ENCODE results near the gene CAMKMT.

Gene CAMKMT

DNA sequence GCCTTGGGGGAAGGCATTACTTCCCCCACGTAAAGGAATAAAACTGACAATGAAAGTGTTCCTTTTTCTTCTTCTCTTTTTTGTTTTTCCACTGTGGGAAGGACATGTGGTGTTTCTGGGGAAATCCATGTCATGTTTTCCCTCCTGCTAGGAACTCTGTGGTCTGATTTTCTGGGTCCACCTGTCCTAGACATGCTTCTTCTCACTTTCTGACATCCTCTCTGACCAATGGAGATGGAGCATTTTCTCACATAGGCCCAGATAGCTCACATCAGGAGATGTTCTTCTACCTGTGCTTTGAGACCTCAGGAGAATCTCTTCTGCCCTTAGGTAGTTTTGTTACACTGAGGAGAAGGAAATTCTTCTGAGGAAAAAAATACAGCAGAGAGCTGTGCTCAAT is 327.8 kb downstream of the CAMKMT start:
- no peak for DNase-seq (ENCODE audit: low read depth in 2 of 2)

DNA sequence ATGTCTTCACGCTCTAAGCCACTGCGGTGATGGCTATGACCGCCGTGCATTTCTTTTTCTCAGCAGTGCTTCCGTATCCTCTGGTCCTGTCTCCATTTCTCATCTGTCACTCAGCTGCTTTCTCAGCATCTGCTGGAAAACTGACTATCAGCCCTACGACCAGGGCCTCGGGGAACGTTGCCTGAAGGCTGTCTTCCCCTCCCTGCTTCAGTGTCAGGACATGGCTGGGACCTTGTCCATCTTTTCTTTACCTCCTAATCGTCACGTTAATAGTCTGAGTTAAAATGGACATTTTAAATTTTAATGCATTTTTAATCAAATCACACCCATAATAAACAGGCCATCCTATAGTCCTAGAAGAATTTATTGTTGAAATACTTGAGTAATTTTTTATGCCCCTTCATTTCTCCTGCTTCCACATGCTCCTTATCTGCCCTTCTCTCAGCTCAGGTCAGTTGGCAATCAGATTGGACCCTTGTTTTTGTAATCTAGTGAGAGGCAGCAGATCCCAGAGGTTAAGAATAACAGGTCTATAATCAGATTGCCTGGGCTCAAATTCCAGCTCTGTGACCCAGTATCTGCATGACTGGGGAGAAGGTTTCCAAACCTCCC is 329.5 kb downstream of the CAMKMT start:
- no peak for DNase-seq (ENCODE audit: low read depth in 2 of 2)

DNA sequence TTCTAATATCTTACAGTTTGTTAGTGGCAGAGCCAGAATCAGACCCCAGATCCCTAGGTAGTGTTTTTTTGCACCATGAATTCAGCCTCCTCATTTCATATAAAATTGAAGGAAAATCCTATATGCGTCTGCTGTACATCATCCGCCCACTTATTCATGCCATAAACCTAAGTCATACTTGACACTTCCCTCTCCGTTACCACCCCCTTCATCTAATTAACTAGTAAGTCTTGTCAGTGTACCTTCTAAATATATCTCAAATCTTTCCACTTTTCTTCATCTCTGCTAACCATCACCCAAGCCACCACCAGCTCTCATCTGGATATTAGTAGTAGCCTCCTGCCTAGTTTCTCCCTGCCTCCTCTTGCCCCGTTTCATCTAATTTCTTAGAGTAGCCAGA is 331.1 kb downstream of the CAMKMT start:
- peak in 1 of 2 experiments; percentile 3 for DNase-seq (ENCODE audit: low read depth in 2 of 2)

DNA sequence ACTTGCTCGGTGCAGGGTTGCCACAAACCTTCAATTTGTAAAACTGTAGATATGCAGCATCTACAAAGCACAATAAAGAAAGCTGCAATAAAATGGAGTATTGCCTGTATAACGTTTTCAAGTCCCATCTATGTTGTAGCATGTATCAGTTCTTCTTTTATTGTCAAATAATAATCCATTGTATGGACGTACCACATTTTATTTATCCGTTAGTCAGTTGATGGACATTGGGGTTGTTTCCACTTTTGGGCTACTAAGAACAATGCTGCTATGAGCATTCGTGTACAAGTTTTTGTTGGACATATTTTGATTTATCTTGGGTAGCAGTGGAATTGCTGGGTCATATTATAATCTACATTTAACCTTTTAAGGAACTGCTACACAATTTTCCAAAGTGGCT is 339.1 kb downstream of the CAMKMT start:
- no peak for DNase-seq (ENCODE audit: low read depth in 2 of 2)

DNA sequence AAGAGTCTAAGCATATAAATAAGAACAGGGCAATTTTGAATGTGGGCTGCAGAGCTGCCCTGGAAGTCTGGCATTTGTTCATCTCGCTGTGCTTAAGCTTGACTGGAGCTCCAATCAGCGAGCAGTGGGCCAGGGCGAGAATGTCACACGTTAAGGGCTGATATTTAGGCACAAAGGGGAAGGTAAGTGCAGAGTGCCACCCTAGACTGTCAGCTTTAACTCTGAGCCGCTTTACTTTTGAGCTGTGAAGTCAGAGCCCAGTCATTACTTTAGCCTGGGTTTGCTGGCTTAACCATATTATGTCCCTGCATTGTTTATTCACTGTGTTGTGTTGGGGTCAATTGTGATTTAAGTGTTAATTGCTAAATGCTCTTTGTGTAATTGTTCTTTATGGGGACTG is 343.6 kb downstream of the CAMKMT start:
- DNase-seq (ENCODE audit: low read depth in 2 of 2): no peak

- no peak for DNase-seq (ENCODE audit: low read depth in 2 of 2)
These were observed 344.2 kb downstream of the CAMKMT start for GRCh38 chr2:44705876-44706480.

DNA sequence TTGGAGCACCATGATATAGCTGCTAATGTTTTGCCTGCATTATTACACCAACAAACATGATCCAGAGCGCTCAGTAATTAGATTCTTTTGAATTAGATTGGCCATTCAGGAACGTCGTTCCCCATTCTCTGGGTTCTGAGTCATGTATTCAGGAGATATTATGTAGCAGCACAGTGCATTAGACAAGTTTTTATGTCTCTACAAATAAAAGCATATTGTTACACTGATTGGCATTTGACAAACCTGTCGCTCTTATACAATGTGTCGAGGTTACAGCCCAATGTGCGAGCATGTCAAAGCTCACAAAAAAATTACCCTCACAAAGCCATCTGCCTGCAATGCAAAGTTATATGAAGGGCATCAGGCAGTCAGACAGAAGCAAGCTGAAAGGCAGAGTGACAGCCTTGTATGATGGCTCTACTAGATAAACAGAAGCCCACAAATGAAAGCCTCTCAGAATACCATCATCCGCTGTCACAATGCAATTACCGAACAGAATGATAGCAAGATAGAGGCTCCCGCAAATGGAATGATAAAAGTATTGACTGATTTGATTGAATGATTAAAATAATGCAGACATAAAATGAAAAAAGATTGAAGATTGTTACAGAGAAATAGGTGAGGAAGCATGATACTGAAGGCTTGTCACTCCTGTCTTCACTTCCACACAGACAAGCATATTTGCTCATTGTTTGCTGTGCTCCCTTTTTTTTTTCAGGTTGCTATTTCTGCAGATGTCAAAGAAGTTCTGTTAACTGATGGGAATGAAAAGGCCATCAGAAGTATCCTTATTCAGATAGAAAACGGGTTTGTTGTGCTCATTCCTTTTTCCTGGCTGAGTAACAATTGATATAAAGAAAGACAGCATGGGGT is 345.2 kb downstream of the CAMKMT start:
- no peak for DNase-seq (ENCODE audit: low read depth in 2 of 2)

DNA sequence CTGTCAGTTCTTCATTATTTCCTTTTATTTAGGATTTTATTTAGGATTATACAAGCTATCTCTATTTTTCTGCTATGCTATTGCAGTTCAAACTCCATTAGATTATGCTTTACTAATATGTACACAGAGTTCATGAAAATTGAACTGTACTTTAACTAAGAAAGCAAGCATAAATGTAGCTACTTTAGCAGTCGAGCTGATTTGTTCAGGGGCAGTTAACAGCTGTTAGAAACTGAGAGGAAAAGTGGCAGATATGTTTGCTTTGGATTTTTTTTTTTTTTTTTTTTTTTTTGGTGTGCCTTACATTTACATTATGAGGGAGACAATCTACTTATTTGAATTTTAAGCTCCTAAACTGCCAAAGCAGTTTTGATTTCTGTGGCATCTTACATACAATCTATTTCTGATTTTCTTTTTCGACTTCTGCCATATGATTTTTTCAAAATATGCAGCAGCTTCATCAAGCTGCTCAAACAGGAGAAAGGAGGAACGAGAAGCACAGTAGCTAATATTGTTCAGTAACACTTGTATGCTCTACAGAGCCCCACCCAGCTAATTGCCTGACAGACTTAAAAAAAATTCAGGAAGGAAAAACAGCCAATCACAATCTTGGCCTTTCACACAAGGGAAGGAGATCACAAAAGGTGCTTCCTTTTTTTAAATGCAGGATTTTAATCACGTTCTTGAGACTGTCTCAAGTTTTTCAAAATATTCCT is 346.4 kb downstream of the CAMKMT start:
- no peak for DNase-seq (ENCODE audit: low read depth in 2 of 2)

DNA sequence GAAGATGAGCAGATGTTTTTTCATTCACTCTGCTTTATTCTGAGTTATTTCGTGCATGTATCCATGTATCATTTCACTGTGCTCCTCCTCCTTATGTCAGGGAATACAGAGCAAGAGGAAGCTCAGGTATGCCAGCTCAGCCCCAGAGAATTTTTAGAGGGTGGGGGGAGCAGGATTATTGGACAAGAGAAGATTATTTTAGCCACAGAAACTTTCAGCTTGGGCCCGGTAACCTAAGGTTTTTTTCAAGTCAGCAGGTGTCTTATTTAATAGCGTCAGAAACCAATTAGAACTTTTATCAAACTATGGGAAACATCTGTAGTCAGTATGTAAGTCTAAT is 346.9 kb downstream of the CAMKMT start:
- DNase-seq (ENCODE audit: low read depth in 2 of 2): no peak

GRCh38 chr2:44713170-44713569 is 351.4 kb downstream of the CAMKMT start:
- no peak for DNase-seq (ENCODE audit: low read depth in 2 of 2)

- DNase-seq (ENCODE audit: low read depth in 2 of 2): peak in 1 of 2 experiments; percentile 3
These were observed 353.9 kb downstream of the CAMKMT start for GRCh38 chr2:44715671-44716081.

DNA sequence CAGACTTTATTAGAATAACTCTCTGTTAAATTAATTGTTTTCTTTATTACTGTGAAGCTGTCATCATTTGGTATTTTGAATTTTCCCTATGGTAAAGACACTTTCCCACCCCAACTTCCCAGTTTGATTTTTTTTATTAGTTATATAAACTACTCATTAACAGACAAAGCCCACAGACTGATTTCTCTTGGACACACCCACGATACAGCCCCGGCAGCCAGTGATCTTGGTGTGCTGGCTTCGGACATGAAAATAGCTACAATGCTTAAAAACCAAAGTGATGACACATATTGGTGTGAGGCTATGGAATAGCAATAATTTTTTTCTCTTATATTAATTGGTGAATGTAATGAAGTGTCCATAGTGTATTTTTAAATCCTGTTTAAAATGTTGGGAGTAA is 354.4 kb downstream of the CAMKMT start:
- DNase-seq (ENCODE audit: low read depth in 2 of 2): no peak

GRCh38 chr2:44718431-44718830 is 356.7 kb downstream of the CAMKMT start:
- no peak for DNase-seq (ENCODE audit: low read depth in 2 of 2)

DNA sequence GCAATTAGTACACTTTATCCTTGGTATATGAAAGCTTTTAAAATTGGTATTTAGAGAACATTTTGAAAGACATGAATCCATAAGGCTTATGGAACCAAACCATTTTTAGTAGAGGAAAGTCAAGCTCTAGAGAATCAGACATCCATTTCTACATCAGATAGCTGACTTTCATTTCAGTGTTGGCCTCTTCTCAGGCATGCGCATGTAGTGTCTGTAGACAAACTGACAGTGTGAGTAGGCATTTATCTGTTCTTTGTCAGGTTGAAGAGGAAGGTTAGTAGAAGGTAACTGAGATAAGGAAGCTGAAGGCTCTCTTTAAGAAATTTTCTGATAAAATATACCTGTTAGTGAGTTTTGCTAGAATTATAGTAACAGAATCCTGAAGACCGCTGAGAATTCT is 357.8 kb downstream of the CAMKMT start:
- no peak for DNase-seq (ENCODE audit: low read depth in 2 of 2)

GRCh38 chr2:44722026-44722625 is 360.4 kb downstream of the CAMKMT start:
- DNase-seq (ENCODE audit: low read depth in 2 of 2): peak in 1 of 2 experiments; percentile 1

DNA sequence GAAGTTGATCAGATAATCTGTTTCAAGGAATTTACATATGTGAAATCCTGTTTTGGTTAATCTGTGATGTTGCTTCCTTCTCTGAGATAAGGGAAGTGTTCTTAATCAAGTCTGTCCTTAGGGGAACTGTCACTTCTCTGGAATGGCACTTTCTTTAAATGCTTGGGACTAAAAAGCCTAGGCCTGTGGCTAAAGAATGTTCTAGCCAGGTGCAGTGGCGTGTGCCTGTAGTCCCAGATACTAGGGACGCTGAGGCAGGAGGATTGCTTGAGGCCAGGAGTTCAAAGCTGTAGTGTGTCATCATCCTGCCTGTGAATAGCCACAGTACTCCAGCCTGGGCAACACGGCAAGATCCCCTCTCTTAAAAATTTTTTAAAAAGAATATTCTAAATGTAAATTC is 362.2 kb downstream of the CAMKMT start:
- DNase-seq (ENCODE audit: low read depth in 2 of 2): no peak

DNA sequence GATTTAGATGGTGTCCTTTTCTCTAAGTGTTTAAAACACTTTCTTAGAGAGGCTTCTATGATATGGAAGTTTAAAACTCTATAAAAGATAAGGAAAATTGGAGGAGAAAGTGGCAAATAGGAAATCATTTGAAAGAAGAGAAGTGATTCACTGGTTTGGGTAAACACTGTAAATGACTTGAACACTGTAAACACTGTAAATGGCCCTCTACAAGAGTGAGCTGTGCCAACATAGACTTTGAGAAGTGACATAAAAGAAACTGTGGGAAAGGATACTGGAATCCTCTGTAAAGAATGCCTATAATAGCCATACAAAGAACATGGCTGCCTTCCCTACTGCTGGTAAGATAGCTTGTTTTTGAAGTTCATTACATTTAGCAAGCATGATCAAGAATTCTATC is 368.8 kb downstream of the CAMKMT start:
- no peak for DNase-seq (ENCODE audit: low read depth in 2 of 2)

DNA sequence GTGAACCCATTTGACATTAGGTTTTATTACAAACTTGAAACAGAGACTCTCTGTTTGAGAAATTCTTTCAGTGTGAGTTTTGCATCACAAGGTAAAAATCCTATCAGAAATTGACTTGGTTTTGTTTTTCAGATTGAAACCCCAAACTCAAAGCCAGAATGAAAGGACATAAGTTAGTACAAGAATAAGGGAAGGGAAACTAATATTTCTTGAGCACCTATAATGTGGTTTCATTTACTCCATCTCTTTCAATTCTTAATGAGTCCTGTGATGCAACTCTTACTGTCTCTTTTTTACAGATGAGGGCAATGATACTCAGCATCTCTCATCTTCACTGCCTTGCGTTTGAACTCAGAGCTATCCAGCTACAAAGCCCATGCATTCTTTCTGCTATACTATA is 369.8 kb downstream of the CAMKMT start:
- no peak for DNase-seq (ENCODE audit: low read depth in 2 of 2)

DNA sequence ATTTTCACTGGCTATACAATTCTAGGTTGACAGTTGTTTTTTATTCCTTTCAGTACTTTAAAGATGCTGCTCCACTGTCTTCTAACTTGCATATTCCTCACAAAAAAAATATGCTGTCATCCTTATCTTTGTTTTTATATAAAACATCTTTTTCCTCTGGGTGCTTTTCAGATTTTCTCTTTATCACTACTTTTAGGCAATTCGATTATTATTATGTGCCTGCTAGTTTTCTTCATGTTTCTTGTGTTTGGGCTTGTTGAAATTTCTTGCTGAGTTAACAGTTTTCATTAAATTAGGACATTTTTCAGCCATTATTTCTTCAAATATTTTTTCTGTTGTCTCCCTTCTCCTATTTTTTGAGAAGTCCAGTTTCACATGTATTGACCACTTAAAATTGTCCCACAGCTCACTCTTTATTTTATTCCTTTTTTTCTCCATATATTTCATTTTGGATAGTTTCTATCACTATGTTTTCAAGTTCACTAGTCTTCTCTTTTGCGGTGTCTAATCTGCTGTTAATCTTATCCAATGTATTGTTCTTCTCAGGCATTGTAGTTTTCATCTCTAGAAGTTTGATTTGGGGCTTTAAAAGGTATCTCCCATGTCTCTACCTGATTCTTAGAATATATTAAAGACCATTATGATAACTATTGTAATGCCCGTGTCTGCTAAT is 374.7 kb downstream of the CAMKMT start:
- DNase-seq (ENCODE audit: low read depth in 2 of 2): no peak

GRCh38 chr2:44740678-44741077 is 378.9 kb downstream of the CAMKMT start:
- DNase-seq (ENCODE audit: low read depth in 2 of 2): no peak

DNA sequence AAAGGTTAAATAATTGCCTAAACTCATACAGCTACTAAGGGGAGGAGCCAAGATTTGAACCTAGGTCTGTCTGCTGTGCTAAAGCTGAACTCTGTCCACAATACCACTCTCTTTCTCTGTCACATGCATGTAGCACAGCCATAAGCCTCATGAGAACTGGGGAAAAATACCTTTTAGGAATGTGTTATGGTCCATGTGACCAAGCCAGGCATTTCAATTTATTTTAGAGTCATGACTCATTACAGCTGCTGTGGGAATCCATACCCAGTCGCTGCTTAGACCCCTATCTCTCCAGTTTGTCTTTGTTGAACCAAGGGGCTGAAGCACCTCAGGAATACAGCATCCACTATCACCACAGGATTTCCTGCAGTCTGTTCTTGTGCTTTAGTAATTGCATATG is 379.8 kb downstream of the CAMKMT start:
- no peak for DNase-seq (ENCODE audit: low read depth in 2 of 2)
